AG09309 (cell line): ENCODE measurements around the gene EDA.

Source experiments
- DNase-seq: peaks from one replicate; pipeline ENCODE4 v3.0.0-alpha.2; 2010; ENCODE audit warnings: low read depth
- H3K4me3 ChIP-seq: 2 replicates; pipeline ENCODE4 v1.5.1; 2011; ENCODE audit warnings: mild to moderate bottlenecking, low read depth, low read length, moderate library complexity; ENCODE audit not compliant: control insufficient read depth
- TF ChIP-seq, protein P1 (sequence below): IDR thresholded peaks from 2 replicates; pipeline ENCODE4 v1.5.1; 2011; ENCODE audit warnings: mild to moderate bottlenecking, low read depth, low read length, inconsistent platforms; ENCODE audit not compliant: insufficient read depth, control insufficient read depth; ENCODE audit errors: missing control alignments

The EDA gene

DNA sequence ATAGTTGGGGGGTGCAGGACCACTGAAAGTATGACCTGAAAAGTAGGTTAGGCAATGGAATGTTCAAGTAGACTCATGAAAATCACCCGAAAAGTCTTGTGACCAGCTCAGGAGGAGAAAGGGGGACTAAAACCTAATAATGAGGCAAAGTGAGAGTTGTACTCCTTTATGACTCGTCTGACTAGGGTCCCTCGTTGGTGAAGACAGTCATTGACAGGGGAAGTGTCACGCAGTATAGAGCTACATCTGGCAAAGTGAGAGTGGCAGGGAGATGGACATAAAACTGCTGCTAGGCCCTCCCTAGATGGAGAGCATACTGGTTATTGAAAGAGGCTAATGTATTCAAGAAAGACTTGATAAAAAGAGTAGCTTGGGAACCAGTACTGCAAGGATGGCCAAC, 466.8 kb downstream of the EDA start:
- no peak overlapping the region for H3K4me3 ChIP-seq
- no peak for DNase-seq
- TF ChIP-seq, protein P1, sequence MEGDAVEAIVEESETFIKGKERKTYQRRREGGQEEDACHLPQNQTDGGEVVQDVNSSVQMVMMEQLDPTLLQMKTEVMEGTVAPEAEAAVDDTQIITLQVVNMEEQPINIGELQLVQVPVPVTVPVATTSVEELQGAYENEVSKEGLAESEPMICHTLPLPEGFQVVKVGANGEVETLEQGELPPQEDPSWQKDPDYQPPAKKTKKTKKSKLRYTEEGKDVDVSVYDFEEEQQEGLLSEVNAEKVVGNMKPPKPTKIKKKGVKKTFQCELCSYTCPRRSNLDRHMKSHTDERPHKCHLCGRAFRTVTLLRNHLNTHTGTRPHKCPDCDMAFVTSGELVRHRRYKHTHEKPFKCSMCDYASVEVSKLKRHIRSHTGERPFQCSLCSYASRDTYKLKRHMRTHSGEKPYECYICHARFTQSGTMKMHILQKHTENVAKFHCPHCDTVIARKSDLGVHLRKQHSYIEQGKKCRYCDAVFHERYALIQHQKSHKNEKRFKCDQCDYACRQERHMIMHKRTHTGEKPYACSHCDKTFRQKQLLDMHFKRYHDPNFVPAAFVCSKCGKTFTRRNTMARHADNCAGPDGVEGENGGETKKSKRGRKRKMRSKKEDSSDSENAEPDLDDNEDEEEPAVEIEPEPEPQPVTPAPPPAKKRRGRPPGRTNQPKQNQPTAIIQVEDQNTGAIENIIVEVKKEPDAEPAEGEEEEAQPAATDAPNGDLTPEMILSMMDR, result no peak

DNA sequence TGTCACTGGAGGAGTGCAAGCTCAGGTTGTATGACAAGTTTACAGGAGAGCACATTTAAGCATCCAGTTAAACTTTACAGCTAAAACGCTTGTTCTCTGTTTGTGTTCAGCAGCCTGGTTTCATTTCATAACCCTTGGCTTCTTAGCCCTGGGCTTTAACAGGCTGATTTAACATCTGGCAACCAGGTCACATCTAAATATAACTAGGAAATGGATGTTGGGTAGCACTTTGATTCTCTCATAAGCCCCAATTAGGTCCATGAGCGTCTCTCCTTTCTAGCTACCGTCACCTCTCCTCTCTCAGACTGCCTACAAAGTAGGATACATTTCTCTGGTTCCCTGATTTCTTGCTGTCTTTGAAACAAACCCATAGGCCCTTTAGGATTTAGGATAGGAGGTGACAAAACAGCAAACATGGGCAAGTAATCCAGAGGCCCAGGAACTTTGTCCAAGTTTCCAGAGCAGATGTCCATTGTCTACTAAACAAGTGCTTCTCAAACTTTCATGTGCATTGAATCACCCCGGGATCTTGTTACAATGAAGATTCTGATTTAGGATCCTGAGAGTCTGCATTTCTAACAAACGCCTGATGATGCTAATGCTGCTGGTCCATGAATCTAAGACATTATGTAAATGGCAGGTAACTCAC, 468.8 kb downstream of the EDA start:
- TF ChIP-seq, protein P1, result no peak
- H3K4me3 ChIP-seq, result no peak overlapping the region
- no peak for DNase-seq

- TF ChIP-seq, protein P1, result no peak
- DNase-seq, result no peak
- no peak overlapping the region for H3K4me3 ChIP-seq
Observed at GRCh38 chrX:70087857-70088630, 472.1 kb downstream of the EDA start.

DNA sequence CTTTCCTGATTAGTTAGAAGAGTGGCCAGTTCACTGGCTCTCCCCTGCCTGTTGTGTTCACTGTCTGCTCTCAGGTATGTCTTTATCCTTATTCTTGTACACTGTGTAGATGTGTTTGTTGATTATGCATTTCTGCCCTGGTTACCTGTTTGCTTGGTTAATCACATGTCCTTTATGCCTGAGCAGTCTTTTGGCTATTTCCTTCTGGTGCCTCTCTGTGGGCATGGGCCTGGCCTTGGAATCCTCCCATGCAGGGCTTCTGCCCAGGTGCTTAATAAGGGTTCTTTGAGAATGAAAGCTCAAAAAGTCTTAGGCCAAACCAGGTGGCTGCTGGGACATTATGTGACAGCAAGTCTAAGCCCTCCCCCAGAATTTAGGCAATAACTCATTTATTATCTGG, 472.8 kb downstream of the EDA start:
- TF ChIP-seq, protein P1, result no peak

More for the DNA sequence above, 472.8 kb downstream of the EDA start:
- DNase-seq, result no peak
- no peak overlapping the region for H3K4me3 ChIP-seq
